GM21360 (cell line): ENCODE measurements around the gene SLTM.
"Not testable (repeated sequence)": the region's sequence is repeated elsewhere in the genome, so short reads cannot be mapped to it uniquely, and the experiment has no call there.

ENCODE experiments used
- ATAC-seq: cut with Tn5 transposase; IDR thresholded peaks from one replicate; pipeline ENCODE4 v1.9.1; 2021; ENCODE audit warnings: mild to moderate bottlenecking, moderate library complexity; ENCODE audit not compliant: unreplicated experiment

SLTM gene

GRCh38 chr15:58933281-58934113 is at the start of gene SLTM:
SLTM (minus strand) TSS chr15:58933679; CDS start chr15:58933565, 114 bp downstream.
- ATAC-seq: peak; percentile 90

- no peak for ATAC-seq
These were observed 49.8 kb upstream of the SLTM start for GRCh38 chr15:58983261-58983660.

GRCh38 chr15:58981808-58982475 is 48.5 kb upstream of the SLTM start:
- ATAC-seq: no peak

- no peak for ATAC-seq
These were observed 47.0 kb upstream of the SLTM start for GRCh38 chr15:58980351-58980939.

- ATAC-seq: no peak
These were observed 44.4 kb upstream of the SLTM start for GRCh38 chr15:58977887-58978286.

- ATAC-seq: no peak
These were observed 34.0 kb upstream of the SLTM start for GRCh38 chr15:58967479-58967878.

GRCh38 chr15:58966698-58967097 is 33.2 kb upstream of the SLTM start:
- no peak for ATAC-seq

GRCh38 chr15:58962662-58963565 is 29.4 kb upstream of the SLTM start:
- ATAC-seq: no peak

GRCh38 chr15:58962136-58962535 is 28.7 kb upstream of the SLTM start:
- ATAC-seq: no peak

- no peak for ATAC-seq
These were observed 25.3 kb upstream of the SLTM start for GRCh38 chr15:58958811-58959210.

GRCh38 chr15:58957101-58957973 is 23.9 kb upstream of the SLTM start:
- no peak for ATAC-seq

- ATAC-seq: no peak
These were observed 19.3 kb upstream of the SLTM start for GRCh38 chr15:58952751-58953150.

- ATAC-seq: no peak
These were observed 18.0 kb upstream of the SLTM start for GRCh38 chr15:58951388-58952007.

- no peak for ATAC-seq
These were observed 13.7 kb upstream of the SLTM start for GRCh38 chr15:58947179-58947578.

- ATAC-seq: not testable (repeated sequence)
These were observed 1.5 kb upstream of the SLTM start for GRCh38 chr15:58934974-58935373.

GRCh38 chr15:58934521-58934920 is 1.0 kb upstream of the SLTM start:
- ATAC-seq: no peak

- ATAC-seq: no peak
These were observed 602 bp upstream of the SLTM start for GRCh38 chr15:58934114-58934447.

- ATAC-seq: peak; percentile 34
These were observed 684 bp downstream of the SLTM start for GRCh38 chr15:58932710-58933280.

GRCh38 chr15:58931987-58932588 is 1.4 kb downstream of the SLTM start:
- ATAC-seq: no peak
